ENCODE measurements around the gene APBA2. TPM values are rescaled to one million over a fixed set of nuclear protein-coding genes. Genes with fewer than 3 reads are reported as not detected.

The APBA2 gene
- total RNA-seq, 1 experiment from 2014 or later: not detected

GRCh38 chr15:29016518-29016917 lies 130.7 kb downstream of the APBA2 start:
- CTCF ChIA-PET: no interaction called here
- Mint-ChIP-seq H3K36me3 (ENCODE audit: insufficient read depth, unreplicated experiment) (no peaks in the 10 kb centered on the region), H3K27ac (ENCODE audit: unreplicated experiment) (no peak overlapping the region), H3K9me3 (ENCODE audit: unreplicated experiment) (no peaks in the 10 kb centered on the region), H3K27me3 (ENCODE audit: insufficient read depth, unreplicated experiment) (peaks cover 21% of the 10 kb centered on the region), H3K4me1 (ENCODE audit: low read depth, unreplicated experiment) (no peaks in the 10 kb centered on the region), H3K4me3 (ENCODE audit: unreplicated experiment) (no peak overlapping the region)
- no peaks in the 10 kb centered on the region for H3K9me3 ChIP-seq
- no peaks in the 10 kb centered on the region for H3K36me3 ChIP-seq (ENCODE audit: control insufficient read depth, insufficient read depth, low read length)
- H3K4me1 ChIP-seq: no peaks in the 10 kb centered on the region
- no peak for DNase-seq
- TF ChIP-seq CTCF (IDR thresholded peaks at IDR 0.05; ENCODE audit: insufficient read depth in 1 of 2, low read depth in 1 of 2, low read length in 1 of 2, severe bottlenecking in 1 of 2, unreplicated experiment in 1 of 2): no peak
- no peaks in the 10 kb centered on the region for H3K27me3 ChIP-seq (replicated peaks; ENCODE audit: control insufficient read depth, insufficient read depth, low read length)
- BruUV-seq (replicated peaks): no TSS peak
- POLR2A ChIA-PET: no interaction called here
- intact Hi-C loops (cut with micrococcal nuclease; ENCODE audit: unreplicated experiment): no loop called here
- H3K4me3 ChIP-seq (ENCODE audit: low read depth, low read length): no peak overlapping the region

GRCh38 chr15:29018120-29018805 lies 132.5 kb downstream of the APBA2 start:
- BruUV-seq (replicated peaks): no TSS peak
- Mint-ChIP-seq H3K27me3 (ENCODE audit: insufficient read depth, unreplicated experiment) (peaks cover 29% of the 10 kb centered on the region), H3K4me3 (ENCODE audit: unreplicated experiment) (no peak overlapping the region), H3K36me3 (ENCODE audit: insufficient read depth, unreplicated experiment) (no peaks in the 10 kb centered on the region), H3K27ac (ENCODE audit: unreplicated experiment) (no peak overlapping the region), H3K9me3 (ENCODE audit: unreplicated experiment) (no peaks in the 10 kb centered on the region), H3K4me1 (ENCODE audit: low read depth, unreplicated experiment) (no peaks in the 10 kb centered on the region)
- peak in 1 of 2 experiments; percentile 35 for DNase-seq
- CTCF ChIA-PET: interaction anchor here (0.6 kb wide), 1 partner anchor 84 kb away, joined by 3 read pairs; no protein-coding TSS in a partner anchor
- POLR2A ChIA-PET: no interaction called here
- intact Hi-C loops (cut with micrococcal nuclease; ENCODE audit: unreplicated experiment): no loop called here
- Histone ChIP-seq H3K9me3 (no peaks in the 10 kb centered on the region), H3K36me3 (ENCODE audit: control insufficient read depth, insufficient read depth, low read length) (no peaks in the 10 kb centered on the region), H3K4me3 (ENCODE audit: low read depth, low read length) (no peak overlapping the region), H3K27me3 (replicated peaks; ENCODE audit: control insufficient read depth, insufficient read depth, low read length) (no peaks in the 10 kb centered on the region), H3K4me1 (no peaks in the 10 kb centered on the region)
- peak; percentile 44 to 48 for TF ChIP-seq CTCF (IDR thresholded peaks at IDR 0.05; ENCODE audit: insufficient read depth in 1 of 2, low read depth in 1 of 2, low read length in 1 of 2, severe bottlenecking in 1 of 2, unreplicated experiment in 1 of 2)

GRCh38 chr15:29018995-29019976 lies 133.5 kb downstream of the APBA2 start:
- Histone ChIP-seq H3K4me3 (ENCODE audit: low read depth, low read length) (no peak overlapping the region), H3K9me3 (no peaks in the 10 kb centered on the region), H3K4me1 (no peaks in the 10 kb centered on the region), H3K36me3 (ENCODE audit: control insufficient read depth, insufficient read depth, low read length) (no peaks in the 10 kb centered on the region), H3K27me3 (replicated peaks; ENCODE audit: control insufficient read depth, insufficient read depth, low read length) (no peaks in the 10 kb centered on the region)
- no peak for TF ChIP-seq CTCF (IDR thresholded peaks at IDR 0.05; ENCODE audit: insufficient read depth in 1 of 2, low read depth in 1 of 2, low read length in 1 of 2, severe bottlenecking in 1 of 2, unreplicated experiment in 1 of 2)
- BruUV-seq (replicated peaks): no TSS peak
- H3K4me1 Mint-ChIP-seq (ENCODE audit: low read depth, unreplicated experiment): no peaks in the 10 kb centered on the region
- peaks cover 30% of the 10 kb centered on the region for H3K27me3 Mint-ChIP-seq (ENCODE audit: insufficient read depth, unreplicated experiment)
- POLR2A ChIA-PET: no interaction called here
- H3K36me3 Mint-ChIP-seq (ENCODE audit: insufficient read depth, unreplicated experiment): no peaks in the 10 kb centered on the region
- CTCF ChIA-PET: interaction anchor here (0.6 kb wide), 1 partner anchor 83 kb away, joined by 3 read pairs; no protein-coding TSS in a partner anchor
- no peak for DNase-seq
- intact Hi-C loops (cut with micrococcal nuclease; ENCODE audit: unreplicated experiment): no loop called here
- no peaks in the 10 kb centered on the region for H3K9me3 Mint-ChIP-seq (ENCODE audit: unreplicated experiment)
- no peak overlapping the region for H3K4me3 Mint-ChIP-seq (ENCODE audit: unreplicated experiment)
- H3K27ac Mint-ChIP-seq (ENCODE audit: unreplicated experiment): no peak overlapping the region
